WERI-Rb-1 (cell line): ENCODE results near the gene FBXW4.

Experiments
- DNase-seq: peaks from one replicate; pipeline ENCODE4 v3.0.0-alpha.2; 2020
- H3K27ac ChIP-seq: fragments of 250-450 bp; sonication (Bioruptor Pico); 2 replicates; pipeline ENCODE4 v1.5.1; 2020; ENCODE audit warnings: mild to moderate bottlenecking, moderate library complexity
- H3K27me3 ChIP-seq: fragments of 250-450 bp; sonication (Bioruptor Pico); 2 replicates; pipeline ENCODE4 v1.5.1; 2021; ENCODE audit warnings: mild to moderate bottlenecking, low read depth, moderate library complexity; ENCODE audit not compliant: insufficient read depth, severe bottlenecking
- H3K36me3 ChIP-seq: fragments of 250-450 bp; sonication (Bioruptor Pico); 2 replicates; pipeline ENCODE4 v1.5.1; 2020; ENCODE audit warnings: mild to moderate bottlenecking, moderate library complexity
- H3K4me3 ChIP-seq: 2 replicates; pipeline ENCODE4 v1.5.1; 2011; ENCODE audit warnings: low read depth, mild to moderate bottlenecking, control low read depth, low read length
- H3K9me3 ChIP-seq: fragments of 250-450 bp; sonication (Bioruptor Pico); 2 replicates; pipeline ENCODE4 v1.5.1; 2021; ENCODE audit warnings: mild to moderate bottlenecking, moderate library complexity; ENCODE audit not compliant: severe bottlenecking
- TF ChIP-seq, protein P1 (sequence below): IDR thresholded peaks from 2 replicates; pipeline ENCODE4 v1.5.1; 2011; ENCODE audit warnings: low read depth, mild to moderate bottlenecking, control low read depth, inconsistent platforms, low read length

FBXW4 gene

DNA sequence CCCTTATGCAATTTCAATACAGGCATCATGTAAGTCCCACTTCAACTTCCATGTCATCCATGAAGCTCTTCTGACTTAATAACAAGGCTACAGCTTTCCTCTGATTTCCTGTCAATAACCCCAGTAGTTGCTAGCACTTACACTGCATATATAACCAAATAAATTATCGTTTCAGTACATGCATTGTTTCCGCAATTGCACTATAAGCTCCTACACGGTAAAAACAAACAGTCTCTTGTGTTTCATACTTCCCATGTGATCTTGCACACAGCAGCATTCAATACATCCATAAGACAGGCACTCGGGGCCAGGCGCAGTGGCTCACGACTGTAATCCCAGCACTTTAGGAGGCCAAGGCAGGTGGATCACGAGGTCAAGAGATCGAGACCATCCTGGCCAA lies 41.4 kb downstream of the FBXW4 start:
- DNase-seq = no peak
- TF ChIP-seq, protein P1, sequence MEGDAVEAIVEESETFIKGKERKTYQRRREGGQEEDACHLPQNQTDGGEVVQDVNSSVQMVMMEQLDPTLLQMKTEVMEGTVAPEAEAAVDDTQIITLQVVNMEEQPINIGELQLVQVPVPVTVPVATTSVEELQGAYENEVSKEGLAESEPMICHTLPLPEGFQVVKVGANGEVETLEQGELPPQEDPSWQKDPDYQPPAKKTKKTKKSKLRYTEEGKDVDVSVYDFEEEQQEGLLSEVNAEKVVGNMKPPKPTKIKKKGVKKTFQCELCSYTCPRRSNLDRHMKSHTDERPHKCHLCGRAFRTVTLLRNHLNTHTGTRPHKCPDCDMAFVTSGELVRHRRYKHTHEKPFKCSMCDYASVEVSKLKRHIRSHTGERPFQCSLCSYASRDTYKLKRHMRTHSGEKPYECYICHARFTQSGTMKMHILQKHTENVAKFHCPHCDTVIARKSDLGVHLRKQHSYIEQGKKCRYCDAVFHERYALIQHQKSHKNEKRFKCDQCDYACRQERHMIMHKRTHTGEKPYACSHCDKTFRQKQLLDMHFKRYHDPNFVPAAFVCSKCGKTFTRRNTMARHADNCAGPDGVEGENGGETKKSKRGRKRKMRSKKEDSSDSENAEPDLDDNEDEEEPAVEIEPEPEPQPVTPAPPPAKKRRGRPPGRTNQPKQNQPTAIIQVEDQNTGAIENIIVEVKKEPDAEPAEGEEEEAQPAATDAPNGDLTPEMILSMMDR = no peak
- H3K36me3 ChIP-seq = peaks cover 2% of the 10 kb centered on the region

DNA sequence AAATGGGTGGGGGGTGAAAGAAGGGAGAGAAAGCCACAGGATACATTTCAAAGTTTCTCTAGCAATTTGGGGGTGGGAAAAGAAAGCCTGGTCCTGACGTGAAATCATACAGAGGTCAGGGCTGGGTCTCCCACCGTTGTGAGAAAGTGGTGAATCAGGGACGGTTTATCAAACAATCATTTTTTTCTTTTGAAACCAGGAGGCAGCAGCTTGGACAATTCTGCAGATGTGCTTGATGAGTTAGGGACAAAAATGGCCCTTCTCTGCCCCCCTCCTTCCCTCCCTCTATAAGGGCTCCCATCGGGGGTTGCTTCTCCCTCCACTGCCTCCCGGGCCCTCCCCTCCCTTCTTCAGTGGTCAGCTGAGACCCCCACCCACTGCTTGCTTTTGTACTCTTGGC lies 43.6 kb downstream of the FBXW4 start:
- TF ChIP-seq, protein P1 = no peak
- Histone ChIP-seq H3K36me3 (no peaks in the 10 kb centered on the region; the same call in none of the 2 replicates), H3K4me3 (no peak overlapping the region), H3K27me3 (no peaks in the 10 kb centered on the region), H3K27ac (no peak overlapping the region), H3K9me3 (no peaks in the 10 kb centered on the region)
- no peak for DNase-seq

More for the DNA sequence above, 41.4 kb downstream of the FBXW4 start:
- H3K9me3 ChIP-seq = no peaks in the 10 kb centered on the region
- no peaks in the 10 kb centered on the region for H3K27me3 ChIP-seq
- no peak overlapping the region for H3K27ac ChIP-seq
- no peak overlapping the region for H3K4me3 ChIP-seq

DNA sequence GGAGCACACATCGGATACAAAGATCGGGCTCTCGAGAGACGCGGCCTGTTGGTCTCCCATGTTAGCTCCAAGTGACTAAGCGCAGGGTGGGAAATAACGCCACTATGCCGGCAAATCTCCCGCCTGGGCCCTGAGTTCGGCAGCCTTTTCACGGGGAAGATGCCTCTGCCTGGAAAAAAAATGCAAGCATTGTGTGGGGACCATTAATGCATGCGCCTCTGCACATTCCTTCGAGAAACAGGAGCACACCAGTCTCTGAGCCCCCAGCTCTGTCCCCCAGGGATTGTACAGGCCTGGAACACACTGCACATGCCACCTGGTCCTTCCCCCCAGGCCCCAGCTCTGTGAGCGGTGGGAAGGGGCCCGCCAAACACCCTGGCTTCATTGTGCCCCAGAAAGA lies 44.1 kb downstream of the FBXW4 start:
- no peak for DNase-seq
- no peak overlapping the region for H3K27ac ChIP-seq
- no peaks in the 10 kb centered on the region; the same call in none of the 2 replicates for H3K36me3 ChIP-seq
- no peaks in the 10 kb centered on the region for H3K27me3 ChIP-seq
- TF ChIP-seq, protein P1 = no peak
- no peaks in the 10 kb centered on the region for H3K9me3 ChIP-seq
- no peak overlapping the region for H3K4me3 ChIP-seq

DNA sequence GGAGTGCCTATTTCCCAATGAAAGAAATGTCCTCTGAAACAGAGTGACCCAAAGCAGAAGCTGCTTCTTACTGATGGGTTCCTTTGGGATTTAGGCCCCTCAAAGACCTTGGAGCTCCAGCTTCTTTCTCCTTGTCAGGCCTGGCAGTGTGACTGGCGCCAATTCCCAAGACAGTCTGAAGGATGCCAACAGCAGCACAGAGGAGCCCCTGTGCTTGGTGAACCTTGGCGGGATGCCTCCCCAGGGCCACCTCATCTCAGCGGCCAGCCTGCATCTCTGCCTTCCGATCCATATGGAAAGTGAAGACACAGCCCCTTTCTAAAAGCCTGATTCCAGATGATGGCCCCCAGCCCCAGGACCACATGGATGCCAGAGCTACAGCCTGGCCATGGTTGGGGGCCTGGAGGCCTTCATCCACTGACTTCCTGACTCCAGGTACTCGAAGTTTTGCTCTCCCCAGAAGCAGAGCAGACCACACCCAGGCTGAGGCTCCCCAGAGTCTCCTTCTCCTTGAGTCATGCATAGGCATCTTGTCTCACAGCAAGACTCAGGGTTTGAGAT lies 45.4 kb downstream of the FBXW4 start:
- no peaks in the 10 kb centered on the region; the same call in 1 of the 2 replicates for H3K36me3 ChIP-seq
- no peak for DNase-seq
- no peak overlapping the region for H3K4me3 ChIP-seq
- H3K27me3 ChIP-seq = no peaks in the 10 kb centered on the region
- TF ChIP-seq, protein P1 = no peak
- H3K9me3 ChIP-seq = no peaks in the 10 kb centered on the region
- no peak overlapping the region for H3K27ac ChIP-seq

DNA sequence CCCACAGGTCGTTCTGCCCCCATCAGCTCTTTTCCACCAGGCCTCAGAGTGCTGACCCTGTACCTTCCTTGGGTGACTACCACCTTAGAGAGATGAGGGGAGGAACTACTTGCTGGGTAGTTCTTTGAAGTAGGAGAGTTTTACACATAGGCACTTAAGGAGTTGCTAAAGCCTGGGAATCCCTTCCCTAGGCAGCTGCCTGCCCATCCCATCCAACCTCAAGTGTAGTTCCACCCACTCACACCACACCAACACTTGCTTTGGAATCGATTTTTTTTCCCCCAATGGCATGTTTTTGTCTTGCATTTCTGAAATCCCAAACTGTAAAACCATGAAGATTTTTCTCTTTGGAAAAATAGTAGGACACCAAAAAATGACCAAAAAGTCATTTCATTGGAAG lies 47.7 kb downstream of the FBXW4 start:
- H3K9me3 ChIP-seq = no peaks in the 10 kb centered on the region

More for the DNA sequence above, 47.7 kb downstream of the FBXW4 start:
- TF ChIP-seq, protein P1 = no peak
- H3K27me3 ChIP-seq = no peaks in the 10 kb centered on the region
- H3K27ac ChIP-seq = no peak overlapping the region
- no peak overlapping the region for H3K4me3 ChIP-seq
- H3K36me3 ChIP-seq = no peaks in the 10 kb centered on the region
- DNase-seq = no peak
